Measurements from ENCODE around the gene MLLT6. TPM values are rescaled to one million over a fixed set of nuclear protein-coding genes. Genes with fewer than 3 reads are reported as not detected.

Gene MLLT6
- total and polyA plus RNA-seq, 2 of the 13 experiments (the other 11 are each of a cell fraction or from before 2014, with no cell fraction given) = 50.7 to 69.5 TPM

DNA sequence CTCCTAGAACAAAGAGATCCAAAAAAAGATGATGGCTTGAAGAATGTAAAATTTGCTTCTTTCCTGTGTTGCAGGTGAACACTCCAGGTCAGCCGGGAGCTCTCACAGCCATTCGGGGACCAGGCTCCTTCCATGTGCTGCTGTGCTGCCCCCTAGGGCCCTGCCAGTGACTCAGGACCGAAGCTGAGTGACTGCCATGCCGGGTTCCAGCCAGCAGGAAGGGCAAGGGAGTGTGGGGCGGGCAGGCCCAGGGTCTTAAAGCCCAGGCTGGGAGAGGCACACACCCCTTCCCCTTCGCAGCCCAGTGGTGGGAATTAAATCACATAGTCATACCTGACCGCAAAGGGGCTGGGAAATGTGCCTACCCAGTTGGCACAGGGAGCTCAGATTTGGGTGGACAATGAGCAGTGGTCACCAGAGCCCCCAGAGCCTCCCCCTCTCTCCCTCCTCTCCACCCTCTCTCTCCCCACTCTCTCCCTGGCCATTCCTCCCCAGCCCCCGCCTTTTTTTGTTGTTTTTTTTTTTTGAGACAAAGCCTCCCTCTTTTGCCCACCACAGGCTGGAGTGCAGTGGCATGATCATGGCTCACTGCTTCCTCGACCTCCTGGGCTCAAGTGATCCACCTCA lies 41.8 kb upstream of the MLLT6 start (continued):
- no peak for TF ChIP-seq ZNF17 (CRISPR knock-in tag; IDR thresholded peaks at IDR 0.05)
- TF ChIP-seq FOXA3 (CRISPR knock-in tag; IDR thresholded peaks at IDR 0.05) = peak; percentile 71
- TF ChIP-seq, protein P1, sequence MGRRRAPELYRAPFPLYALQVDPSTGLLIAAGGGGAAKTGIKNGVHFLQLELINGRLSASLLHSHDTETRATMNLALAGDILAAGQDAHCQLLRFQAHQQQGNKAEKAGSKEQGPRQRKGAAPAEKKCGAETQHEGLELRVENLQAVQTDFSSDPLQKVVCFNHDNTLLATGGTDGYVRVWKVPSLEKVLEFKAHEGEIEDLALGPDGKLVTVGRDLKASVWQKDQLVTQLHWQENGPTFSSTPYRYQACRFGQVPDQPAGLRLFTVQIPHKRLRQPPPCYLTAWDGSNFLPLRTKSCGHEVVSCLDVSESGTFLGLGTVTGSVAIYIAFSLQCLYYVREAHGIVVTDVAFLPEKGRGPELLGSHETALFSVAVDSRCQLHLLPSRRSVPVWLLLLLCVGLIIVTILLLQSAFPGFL (CRISPR knock-in tag; IDR thresholded peaks at IDR 0.05) = no peak
- no peak for TF ChIP-seq POLR2G (IDR thresholded peaks at IDR 0.05; ENCODE audit: low read depth, low read length)
- TF ChIP-seq CBX1 (IDR thresholded peaks at IDR 0.05; ENCODE audit: low read depth) = no peak
- TF ChIP-seq SP1 (IDR thresholded peaks at IDR 0.05) = no peak
- TF ChIP-seq SP1 (CRISPR knock-in tag; IDR thresholded peaks at IDR 0.05) = peak; percentile 69; the same call in 1 of the 2 replicates
- TF ChIP-seq, protein P2, sequence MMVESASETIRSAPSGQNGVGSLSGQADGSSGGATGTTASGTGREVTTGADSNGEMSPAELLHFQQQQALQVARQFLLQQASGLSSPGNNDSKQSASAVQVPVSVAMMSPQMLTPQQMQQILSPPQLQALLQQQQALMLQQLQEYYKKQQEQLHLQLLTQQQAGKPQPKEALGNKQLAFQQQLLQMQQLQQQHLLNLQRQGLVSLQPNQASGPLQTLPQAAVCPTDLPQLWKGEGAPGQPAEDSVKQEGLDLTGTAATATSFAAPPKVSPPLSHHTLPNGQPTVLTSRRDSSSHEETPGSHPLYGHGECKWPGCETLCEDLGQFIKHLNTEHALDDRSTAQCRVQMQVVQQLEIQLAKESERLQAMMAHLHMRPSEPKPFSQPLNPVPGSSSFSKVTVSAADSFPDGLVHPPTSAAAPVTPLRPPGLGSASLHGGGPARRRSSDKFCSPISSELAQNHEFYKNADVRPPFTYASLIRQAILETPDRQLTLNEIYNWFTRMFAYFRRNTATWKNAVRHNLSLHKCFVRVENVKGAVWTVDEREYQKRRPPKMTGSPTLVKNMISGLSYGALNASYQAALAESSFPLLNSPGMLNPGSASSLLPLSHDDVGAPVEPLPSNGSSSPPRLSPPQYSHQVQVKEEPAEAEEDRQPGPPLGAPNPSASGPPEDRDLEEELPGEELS (CRISPR knock-in tag; IDR thresholded peaks at IDR 0.05) = peak; percentile 55; the same call in 1 of the 2 replicates
- TF ChIP-seq, protein P3, sequence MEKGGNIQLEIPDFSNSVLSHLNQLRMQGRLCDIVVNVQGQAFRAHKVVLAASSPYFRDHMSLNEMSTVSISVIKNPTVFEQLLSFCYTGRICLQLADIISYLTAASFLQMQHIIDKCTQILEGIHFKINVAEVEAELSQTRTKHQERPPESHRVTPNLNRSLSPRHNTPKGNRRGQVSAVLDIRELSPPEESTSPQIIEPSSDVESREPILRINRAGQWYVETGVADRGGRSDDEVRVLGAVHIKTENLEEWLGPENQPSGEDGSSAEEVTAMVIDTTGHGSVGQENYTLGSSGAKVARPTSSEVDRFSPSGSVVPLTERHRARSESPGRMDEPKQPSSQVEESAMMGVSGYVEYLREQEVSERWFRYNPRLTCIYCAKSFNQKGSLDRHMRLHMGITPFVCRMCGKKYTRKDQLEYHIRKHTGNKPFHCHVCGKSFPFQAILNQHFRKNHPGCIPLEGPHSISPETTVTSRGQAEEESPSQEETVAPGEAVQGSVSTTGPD (CRISPR knock-in tag; IDR thresholded peaks at IDR 0.05) = peak; percentile 40; the same call in 1 of the 2 replicates
- peak; percentile 94 for TF ChIP-seq TEAD3 (CRISPR knock-in tag; optimal IDR thresholded peaks at IDR 0.05; ENCODE audit: borderline replicate concordance)
- TF ChIP-seq, protein P4, sequence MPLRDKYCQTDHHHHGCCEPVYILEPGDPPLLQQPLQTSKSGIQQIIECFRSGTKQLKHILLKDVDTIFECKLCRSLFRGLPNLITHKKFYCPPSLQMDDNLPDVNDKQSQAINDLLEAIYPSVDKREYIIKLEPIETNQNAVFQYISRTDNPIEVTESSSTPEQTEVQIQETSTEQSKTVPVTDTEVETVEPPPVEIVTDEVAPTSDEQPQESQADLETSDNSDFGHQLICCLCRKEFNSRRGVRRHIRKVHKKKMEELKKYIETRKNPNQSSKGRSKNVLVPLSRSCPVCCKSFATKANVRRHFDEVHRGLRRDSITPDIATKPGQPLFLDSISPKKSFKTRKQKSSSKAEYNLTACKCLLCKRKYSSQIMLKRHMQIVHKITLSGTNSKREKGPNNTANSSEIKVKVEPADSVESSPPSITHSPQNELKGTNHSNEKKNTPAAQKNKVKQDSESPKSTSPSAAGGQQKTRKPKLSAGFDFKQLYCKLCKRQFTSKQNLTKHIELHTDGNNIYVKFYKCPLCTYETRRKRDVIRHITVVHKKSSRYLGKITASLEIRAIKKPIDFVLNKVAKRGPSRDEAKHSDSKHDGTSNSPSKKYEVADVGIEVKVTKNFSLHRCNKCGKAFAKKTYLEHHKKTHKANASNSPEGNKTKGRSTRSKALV (CRISPR knock-in tag; IDR thresholded peaks at IDR 0.05) = peak; percentile 80; the same call in 1 of the 2 replicates
- peak; percentile 56; the same call in 1 of the 2 replicates for TF ChIP-seq SP4 (CRISPR knock-in tag; IDR thresholded peaks at IDR 0.05)
- peak; percentile 86; the same call in 1 of the 2 replicates for TF ChIP-seq ZNF790 (CRISPR knock-in tag; IDR thresholded peaks at IDR 0.05; ENCODE audit: borderline replicate concordance)
- TF ChIP-seq ZNF33A (CRISPR knock-in tag; IDR thresholded peaks at IDR 0.05; ENCODE audit: borderline replicate concordance) = no peak
- TF ChIP-seq, protein P5, sequence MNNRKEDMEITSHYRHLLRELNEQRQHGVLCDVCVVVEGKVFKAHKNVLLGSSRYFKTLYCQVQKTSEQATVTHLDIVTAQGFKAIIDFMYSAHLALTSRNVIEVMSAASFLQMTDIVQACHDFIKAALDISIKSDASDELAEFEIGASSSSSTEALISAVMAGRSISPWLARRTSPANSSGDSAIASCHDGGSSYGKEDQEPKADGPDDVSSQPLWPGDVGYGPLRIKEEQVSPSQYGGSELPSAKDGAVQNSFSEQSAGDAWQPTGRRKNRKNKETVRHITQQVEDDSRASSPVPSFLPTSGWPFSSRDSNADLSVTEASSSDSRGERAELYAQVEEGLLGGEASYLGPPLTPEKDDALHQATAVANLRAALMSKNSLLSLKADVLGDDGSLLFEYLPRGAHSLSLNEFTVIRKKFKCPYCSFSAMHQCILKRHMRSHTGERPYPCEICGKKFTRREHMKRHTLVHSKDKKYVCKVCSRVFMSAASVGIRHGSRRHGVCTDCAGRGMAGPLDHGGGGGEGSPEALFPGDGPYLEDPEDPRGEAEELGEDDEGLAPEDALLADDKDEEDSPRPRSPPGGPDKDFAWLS (CRISPR knock-in tag; IDR thresholded peaks at IDR 0.05; ENCODE audit: borderline replicate concordance) = no peak
- no peak; the same call in 1 of the 2 replicates for TF ChIP-seq PITX1 (CRISPR knock-in tag; IDR thresholded peaks at IDR 0.05)
- TF ChIP-seq ZBTB38 (CRISPR knock-in tag; IDR thresholded peaks at IDR 0.05) = peak; percentile 93
- TF ChIP-seq RXRB (CRISPR knock-in tag; IDR thresholded peaks at IDR 0.05; ENCODE audit: borderline replicate concordance) = peak; percentile 80
- TF ChIP-seq SATB2 (CRISPR knock-in tag; IDR thresholded peaks at IDR 0.05) = no peak
- TF ChIP-seq DR1 (CRISPR knock-in tag; IDR thresholded peaks at IDR 0.05) = peak; percentile 58; the same call in 1 of the 2 replicates

Measured in HepG2 (cell line).